AG09309 (cell line): Measurements from ENCODE around the gene SSR3.
A peak's percentile ranks its signal among the peaks of the same experiment; 100 is the strongest.

ENCODE experiments used
- DNase-seq: peaks from one replicate; pipeline ENCODE4 v3.0.0-alpha.2; 2010; ENCODE audit warnings: low read depth
- H3K4me3 ChIP-seq: 2 replicates; pipeline ENCODE4 v1.5.1; 2011; ENCODE audit warnings: mild to moderate bottlenecking, low read depth, low read length, moderate library complexity; ENCODE audit not compliant: control insufficient read depth
- CTCF ChIP-seq: IDR thresholded peaks from 2 replicates; pipeline ENCODE4 v1.5.1; 2011; ENCODE audit warnings: mild to moderate bottlenecking, low read depth, low read length, inconsistent platforms; ENCODE audit not compliant: insufficient read depth, control insufficient read depth; ENCODE audit errors: missing control alignments

The SSR3 gene

GRCh38 chr3:156493887-156494286 lies 61.0 kb downstream of the SSR3 start:
- H3K4me3 ChIP-seq = no peak overlapping the region
- DNase-seq = no peak
- no peak for TF ChIP-seq CTCF

GRCh38 chr3:156492801-156493261 lies 62.1 kb downstream of the SSR3 start:
- DNase-seq = peak; percentile 14
- no peak for TF ChIP-seq CTCF
- H3K4me3 ChIP-seq = no peak overlapping the region

GRCh38 chr3:156491192-156491591 lies 63.7 kb downstream of the SSR3 start:
- H3K4me3 ChIP-seq = no peak overlapping the region
- no peak for TF ChIP-seq CTCF
- no peak for DNase-seq
